ENCODE data around the gene SAE1.

Gene SAE1

GRCh38 chr19:47141695-47142094, 11.1 kb downstream of the SAE1 start:
- no peak for DNase-seq (ENCODE audit: low spot score)
- in situ Hi-C loops (cut with MboI; ENCODE audit: low sequenced_read_pairs, unreplicated experiment), result no loop called here
- TF ChIP-seq CTCF (IDR thresholded peaks at IDR 0.05; ENCODE audit: borderline replicate concordance, control extremely low read depth, extremely low read depth, insufficient read depth, missing control alignments), result no peak

DNA sequence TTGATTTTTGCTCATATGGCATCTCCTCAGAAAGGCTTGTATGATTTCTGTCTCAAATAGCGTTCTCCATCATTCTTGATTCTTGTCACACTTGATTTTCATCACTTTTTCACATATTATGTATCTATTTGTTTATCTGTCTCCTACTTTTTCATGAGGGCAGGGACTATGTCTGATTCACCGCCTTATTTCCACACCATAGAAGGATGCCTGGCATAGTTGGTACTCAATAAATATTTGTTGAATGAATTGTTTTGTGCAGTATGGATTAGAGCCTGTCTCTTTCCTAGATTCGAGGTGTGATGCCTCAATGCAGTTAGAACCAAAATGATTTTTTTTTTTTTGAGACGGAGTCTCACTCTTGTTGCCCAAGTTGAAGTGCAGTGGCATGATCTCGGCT, 12.1 kb downstream of the SAE1 start:
- in situ Hi-C loops (cut with MboI; ENCODE audit: low sequenced_read_pairs, unreplicated experiment), result no loop called here
- DNase-seq (ENCODE audit: low spot score), result no peak
- no peak for TF ChIP-seq CTCF (IDR thresholded peaks at IDR 0.05; ENCODE audit: borderline replicate concordance, control extremely low read depth, extremely low read depth, insufficient read depth, missing control alignments)

DNA sequence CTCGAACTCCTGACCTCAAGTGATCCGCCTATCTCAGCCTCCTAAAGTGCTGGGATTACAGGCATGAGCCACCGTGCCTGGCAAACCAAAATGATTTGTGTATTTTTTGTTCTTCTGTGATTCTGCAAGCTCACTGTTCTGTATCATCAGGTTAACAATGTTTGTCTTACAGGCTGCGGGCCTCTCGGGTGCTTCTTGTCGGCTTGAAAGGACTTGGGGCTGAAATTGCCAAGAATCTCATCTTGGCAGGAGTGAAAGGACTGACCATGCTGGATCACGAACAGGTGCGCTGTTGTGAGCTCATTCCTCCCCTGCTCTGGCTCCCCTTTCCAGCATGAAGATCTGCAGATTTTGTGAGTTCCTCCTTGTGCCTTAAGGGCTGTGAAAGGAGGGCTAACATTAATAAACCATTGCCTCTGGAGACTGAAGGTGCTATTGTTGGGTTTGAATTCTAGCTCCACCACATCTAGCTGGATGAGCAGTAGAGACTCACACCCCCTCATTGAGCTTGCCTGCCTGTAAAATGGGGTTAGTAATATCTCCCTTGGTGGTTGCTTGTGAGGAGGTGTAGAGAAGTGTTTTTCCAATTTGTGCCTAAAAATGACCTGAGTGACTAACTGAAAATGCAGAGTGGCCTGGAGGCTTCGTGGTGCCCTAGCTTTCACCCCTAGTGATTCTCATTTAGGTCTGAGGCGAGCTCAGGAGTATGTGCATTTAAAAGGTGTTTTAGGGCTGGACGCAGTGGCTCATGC, 12.9 kb downstream of the SAE1 start:
- in situ Hi-C loops (cut with MboI; ENCODE audit: low sequenced_read_pairs, unreplicated experiment), result no loop called here
- no peak for DNase-seq (ENCODE audit: low spot score)
- no peak for TF ChIP-seq CTCF (IDR thresholded peaks at IDR 0.05; ENCODE audit: borderline replicate concordance, control extremely low read depth, extremely low read depth, insufficient read depth, missing control alignments)

DNA sequence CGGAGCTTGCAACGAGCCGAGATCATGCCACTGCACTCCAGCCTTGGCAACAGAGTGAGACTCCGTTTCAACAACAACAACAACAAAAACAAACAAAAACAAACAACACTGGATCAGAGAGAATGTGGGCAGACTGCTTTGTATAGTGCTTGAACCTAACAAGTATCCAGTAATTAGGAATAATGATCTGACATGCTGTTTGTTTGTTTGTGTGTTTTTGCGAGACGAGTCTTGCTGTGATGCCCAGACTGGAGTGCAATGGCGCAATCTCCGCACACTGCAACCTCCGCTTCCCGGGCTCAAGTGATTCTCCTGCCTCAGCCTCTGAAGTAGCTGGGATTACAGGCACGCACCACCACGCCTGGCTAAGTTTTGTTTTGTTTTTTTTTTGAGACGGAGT, 14.0 kb downstream of the SAE1 start:
- in situ Hi-C loops (cut with MboI; ENCODE audit: low sequenced_read_pairs, unreplicated experiment), result no loop called here
- TF ChIP-seq CTCF (IDR thresholded peaks at IDR 0.05; ENCODE audit: borderline replicate concordance, control extremely low read depth, extremely low read depth, insufficient read depth, missing control alignments), result no peak
- no peak for DNase-seq (ENCODE audit: low spot score)

- in situ Hi-C loops (cut with MboI; ENCODE audit: low sequenced_read_pairs, unreplicated experiment), result no loop called here
- no peak for DNase-seq (ENCODE audit: low spot score)
- no peak for TF ChIP-seq CTCF (IDR thresholded peaks at IDR 0.05; ENCODE audit: borderline replicate concordance, control extremely low read depth, extremely low read depth, insufficient read depth, missing control alignments)
Observed at GRCh38 chr19:47145639-47146486, 15.2 kb downstream of the SAE1 start.

DNA sequence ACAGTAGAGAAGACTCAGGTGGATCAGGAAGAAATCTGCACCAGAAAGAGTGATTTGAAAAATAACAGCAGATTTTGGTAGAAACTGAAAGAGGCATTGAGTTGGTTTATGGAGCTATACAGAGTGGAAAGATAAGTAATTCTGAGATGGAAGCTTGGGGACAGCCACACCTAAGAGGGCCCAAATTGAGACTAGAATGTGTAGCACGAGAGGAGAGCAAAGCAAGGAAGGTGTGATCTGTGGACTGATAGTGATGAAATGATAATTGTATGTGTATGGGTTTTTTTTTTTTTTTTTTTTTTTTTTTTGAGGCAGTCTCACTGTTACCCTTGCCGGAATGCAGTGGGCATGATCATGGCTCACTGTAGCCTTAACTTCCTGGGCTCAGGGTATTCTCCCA, 16.3 kb downstream of the SAE1 start:
- no peak for DNase-seq (ENCODE audit: low spot score)
- in situ Hi-C loops (cut with MboI; ENCODE audit: low sequenced_read_pairs, unreplicated experiment), result no loop called here
- no peak for TF ChIP-seq CTCF (IDR thresholded peaks at IDR 0.05; ENCODE audit: borderline replicate concordance, control extremely low read depth, extremely low read depth, insufficient read depth, missing control alignments)
